ENCODE measurements around the gene BPTF. TPM values are rescaled to one million over a fixed set of nuclear protein-coding genes. Genes with fewer than 3 reads are reported as not detected.

BPTF gene
- total and polyA plus RNA-seq, 2 of the 13 experiments (the other 11 are each of a cell fraction or from before 2014, with no cell fraction given), result 43.5 to 66.1 TPM

DNA sequence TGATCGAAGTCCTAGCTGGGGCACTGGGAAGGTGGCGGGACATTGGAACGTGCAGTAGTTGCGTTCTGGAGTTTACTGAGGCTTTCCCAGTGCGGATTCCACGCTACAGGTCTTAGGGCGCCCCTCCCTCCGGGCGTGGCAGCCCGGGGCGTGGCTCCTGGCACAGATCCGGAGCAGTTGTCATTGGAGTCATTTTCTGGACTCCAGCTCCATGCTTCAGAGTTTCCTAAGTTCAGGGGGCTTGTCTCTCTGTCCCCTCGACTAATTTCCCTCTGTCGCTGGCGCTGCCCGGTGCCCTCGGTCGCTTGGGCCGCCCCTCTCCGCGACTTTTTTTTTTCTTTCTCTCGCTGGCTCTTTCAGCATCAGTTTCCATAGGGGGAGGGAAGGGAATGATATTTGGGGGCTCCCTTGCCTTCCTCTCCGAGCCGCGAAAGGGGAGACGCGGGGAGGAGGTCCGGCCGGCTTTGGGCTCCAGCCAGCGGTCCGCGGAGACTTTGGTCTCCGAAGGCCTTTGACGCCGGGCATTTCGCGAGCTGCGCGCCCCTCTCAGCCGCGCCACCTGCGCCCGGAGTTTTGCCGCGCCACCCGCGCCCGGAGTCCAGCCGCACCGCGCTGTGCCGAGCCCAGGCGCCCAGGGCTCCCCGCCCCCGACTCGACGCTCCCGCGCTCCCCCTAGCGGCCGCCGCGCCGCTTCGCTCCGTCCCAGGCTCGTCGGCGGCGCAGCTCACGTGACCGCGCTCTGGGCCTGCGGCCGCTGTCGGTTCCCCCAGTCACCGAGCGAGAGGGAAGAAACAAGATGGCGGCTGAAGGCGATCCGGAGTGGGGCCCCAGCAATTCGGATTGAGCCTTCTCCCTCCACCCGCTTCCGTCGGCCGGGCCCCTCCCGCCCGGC lies at the start of gene BPTF (continued):
- TF ChIP-seq, protein P1, sequence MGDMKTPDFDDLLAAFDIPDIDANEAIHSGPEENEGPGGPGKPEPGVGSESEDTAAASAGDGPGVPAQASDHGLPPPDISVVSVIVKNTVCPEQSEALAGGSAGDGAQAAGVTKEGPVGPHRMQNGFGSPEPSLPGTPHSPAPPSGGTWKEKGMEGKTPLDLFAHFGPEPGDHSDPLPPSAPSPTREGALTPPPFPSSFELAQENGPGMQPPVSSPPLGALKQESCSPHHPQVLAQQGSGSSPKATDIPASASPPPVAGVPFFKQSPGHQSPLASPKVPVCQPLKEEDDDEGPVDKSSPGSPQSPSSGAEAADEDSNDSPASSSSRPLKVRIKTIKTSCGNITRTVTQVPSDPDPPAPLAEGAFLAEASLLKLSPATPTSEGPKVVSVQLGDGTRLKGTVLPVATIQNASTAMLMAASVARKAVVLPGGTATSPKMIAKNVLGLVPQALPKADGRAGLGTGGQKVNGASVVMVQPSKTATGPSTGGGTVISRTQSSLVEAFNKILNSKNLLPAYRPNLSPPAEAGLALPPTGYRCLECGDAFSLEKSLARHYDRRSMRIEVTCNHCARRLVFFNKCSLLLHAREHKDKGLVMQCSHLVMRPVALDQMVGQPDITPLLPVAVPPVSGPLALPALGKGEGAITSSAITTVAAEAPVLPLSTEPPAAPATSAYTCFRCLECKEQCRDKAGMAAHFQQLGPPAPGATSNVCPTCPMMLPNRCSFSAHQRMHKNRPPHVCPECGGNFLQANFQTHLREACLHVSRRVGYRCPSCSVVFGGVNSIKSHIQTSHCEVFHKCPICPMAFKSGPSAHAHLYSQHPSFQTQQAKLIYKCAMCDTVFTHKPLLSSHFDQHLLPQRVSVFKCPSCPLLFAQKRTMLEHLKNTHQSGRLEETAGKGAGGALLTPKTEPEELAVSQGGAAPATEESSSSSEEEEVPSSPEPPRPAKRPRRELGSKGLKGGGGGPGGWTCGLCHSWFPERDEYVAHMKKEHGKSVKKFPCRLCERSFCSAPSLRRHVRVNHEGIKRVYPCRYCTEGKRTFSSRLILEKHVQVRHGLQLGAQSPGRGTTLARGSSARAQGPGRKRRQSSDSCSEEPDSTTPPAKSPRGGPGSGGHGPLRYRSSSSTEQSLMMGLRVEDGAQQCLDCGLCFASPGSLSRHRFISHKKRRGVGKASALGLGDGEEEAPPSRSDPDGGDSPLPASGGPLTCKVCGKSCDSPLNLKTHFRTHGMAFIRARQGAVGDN (CRISPR knock-in tag; IDR thresholded peaks at IDR 0.05), result peak; percentile 89
- TF ChIP-seq, protein P2, sequence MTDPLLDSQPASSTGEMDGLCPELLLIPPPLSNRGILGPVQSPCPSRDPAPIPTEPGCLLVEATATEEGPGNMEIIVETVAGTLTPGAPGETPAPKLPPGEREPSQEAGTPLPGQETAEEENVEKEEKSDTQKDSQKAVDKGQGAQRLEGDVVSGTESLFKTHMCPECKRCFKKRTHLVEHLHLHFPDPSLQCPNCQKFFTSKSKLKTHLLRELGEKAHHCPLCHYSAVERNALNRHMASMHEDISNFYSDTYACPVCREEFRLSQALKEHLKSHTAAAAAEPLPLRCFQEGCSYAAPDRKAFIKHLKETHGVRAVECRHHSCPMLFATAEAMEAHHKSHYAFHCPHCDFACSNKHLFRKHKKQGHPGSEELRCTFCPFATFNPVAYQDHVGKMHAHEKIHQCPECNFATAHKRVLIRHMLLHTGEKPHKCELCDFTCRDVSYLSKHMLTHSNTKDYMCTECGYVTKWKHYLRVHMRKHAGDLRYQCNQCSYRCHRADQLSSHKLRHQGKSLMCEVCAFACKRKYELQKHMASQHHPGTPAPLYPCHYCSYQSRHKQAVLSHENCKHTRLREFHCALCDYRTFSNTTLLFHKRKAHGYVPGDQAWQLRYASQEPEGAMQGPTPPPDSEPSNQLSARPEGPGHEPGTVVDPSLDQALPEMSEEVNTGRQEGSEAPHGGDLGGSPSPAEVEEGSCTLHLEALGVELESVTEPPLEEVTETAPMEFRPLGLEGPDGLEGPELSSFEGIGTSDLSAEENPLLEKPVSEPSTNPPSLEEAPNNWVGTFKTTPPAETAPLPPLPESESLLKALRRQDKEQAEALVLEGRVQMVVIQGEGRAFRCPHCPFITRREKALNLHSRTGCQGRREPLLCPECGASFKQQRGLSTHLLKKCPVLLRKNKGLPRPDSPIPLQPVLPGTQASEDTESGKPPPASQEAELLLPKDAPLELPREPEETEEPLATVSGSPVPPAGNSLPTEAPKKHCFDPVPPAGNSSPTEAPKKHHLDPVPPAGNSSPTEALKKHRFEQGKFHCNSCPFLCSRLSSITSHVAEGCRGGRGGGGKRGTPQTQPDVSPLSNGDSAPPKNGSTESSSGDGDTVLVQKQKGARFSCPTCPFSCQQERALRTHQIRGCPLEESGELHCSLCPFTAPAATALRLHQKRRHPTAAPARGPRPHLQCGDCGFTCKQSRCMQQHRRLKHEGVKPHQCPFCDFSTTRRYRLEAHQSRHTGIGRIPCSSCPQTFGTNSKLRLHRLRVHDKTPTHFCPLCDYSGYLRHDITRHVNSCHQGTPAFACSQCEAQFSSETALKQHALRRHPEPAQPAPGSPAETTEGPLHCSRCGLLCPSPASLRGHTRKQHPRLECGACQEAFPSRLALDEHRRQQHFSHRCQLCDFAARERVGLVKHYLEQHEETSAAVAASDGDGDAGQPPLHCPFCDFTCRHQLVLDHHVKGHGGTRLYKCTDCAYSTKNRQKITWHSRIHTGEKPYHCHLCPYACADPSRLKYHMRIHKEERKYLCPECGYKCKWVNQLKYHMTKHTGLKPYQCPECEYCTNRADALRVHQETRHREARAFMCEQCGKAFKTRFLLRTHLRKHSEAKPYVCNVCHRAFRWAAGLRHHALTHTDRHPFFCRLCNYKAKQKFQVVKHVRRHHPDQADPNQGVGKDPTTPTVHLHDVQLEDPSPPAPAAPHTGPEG (CRISPR knock-in tag; IDR thresholded peaks at IDR 0.05), result peak; percentile 81
- TF ChIP-seq ZSCAN29 (CRISPR knock-in tag; conservative IDR thresholded peaks at IDR 0.05), result peak; percentile 97
- TF ChIP-seq ZNF274 (CRISPR knock-in tag; IDR thresholded peaks at IDR 0.05), result no peak
- TF ChIP-seq PHF20 (CRISPR knock-in tag; IDR thresholded peaks at IDR 0.05), result peak; percentile 74
- TF ChIP-seq ARHGAP35 (CRISPR knock-in tag; IDR thresholded peaks at IDR 0.05; ENCODE audit: borderline replicate concordance), result peak; percentile 50; the same call in 1 of the 2 replicates
- TF ChIP-seq, protein P3, sequence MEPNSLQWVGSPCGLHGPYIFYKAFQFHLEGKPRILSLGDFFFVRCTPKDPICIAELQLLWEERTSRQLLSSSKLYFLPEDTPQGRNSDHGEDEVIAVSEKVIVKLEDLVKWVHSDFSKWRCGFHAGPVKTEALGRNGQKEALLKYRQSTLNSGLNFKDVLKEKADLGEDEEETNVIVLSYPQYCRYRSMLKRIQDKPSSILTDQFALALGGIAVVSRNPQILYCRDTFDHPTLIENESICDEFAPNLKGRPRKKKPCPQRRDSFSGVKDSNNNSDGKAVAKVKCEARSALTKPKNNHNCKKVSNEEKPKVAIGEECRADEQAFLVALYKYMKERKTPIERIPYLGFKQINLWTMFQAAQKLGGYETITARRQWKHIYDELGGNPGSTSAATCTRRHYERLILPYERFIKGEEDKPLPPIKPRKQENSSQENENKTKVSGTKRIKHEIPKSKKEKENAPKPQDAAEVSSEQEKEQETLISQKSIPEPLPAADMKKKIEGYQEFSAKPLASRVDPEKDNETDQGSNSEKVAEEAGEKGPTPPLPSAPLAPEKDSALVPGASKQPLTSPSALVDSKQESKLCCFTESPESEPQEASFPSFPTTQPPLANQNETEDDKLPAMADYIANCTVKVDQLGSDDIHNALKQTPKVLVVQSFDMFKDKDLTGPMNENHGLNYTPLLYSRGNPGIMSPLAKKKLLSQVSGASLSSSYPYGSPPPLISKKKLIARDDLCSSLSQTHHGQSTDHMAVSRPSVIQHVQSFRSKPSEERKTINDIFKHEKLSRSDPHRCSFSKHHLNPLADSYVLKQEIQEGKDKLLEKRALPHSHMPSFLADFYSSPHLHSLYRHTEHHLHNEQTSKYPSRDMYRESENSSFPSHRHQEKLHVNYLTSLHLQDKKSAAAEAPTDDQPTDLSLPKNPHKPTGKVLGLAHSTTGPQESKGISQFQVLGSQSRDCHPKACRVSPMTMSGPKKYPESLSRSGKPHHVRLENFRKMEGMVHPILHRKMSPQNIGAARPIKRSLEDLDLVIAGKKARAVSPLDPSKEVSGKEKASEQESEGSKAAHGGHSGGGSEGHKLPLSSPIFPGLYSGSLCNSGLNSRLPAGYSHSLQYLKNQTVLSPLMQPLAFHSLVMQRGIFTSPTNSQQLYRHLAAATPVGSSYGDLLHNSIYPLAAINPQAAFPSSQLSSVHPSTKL (CRISPR knock-in tag; IDR thresholded peaks at IDR 0.05), result peak; percentile 67
- peak; percentile 80; the same call in 1 of the 3 replicates for TF ChIP-seq MXI1 (IDR thresholded peaks at IDR 0.05; ENCODE audit: borderline replicate concordance, low read depth, low read length)
- no peak; the same call in 1 of the 2 replicates for TF ChIP-seq IRX3 (CRISPR knock-in tag; IDR thresholded peaks at IDR 0.05; ENCODE audit: borderline replicate concordance, low read depth)
- TF ChIP-seq AHR (CRISPR knock-in tag; IDR thresholded peaks at IDR 0.05), result peak; percentile 85; the same call in 1 of the 2 replicates
- TF ChIP-seq KLF11 (CRISPR knock-in tag; IDR thresholded peaks at IDR 0.05), result peak; percentile 41; the same call in 1 of the 2 replicates
- TF ChIP-seq, protein P4, sequence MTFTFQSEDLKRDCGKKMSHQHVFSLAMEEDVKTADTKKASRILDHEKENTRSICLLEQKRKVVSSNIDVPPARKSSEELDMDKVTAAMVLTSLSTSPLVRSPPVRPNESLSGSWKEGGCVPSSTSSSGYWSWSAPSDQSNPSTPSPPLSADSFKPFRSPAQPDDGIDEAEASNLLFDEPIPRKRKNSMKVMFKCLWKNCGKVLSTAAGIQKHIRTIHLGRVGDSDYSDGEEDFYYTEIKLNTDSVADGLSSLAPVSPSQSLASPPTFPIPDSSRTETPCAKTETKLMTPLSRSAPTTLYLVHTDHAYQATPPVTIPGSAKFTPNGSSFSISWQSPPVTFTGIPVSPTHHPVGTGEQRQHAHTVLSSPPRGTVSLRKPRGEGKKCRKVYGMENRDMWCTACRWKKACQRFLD (CRISPR knock-in tag; IDR thresholded peaks at IDR 0.05; ENCODE audit: borderline replicate concordance), result no peak

All from HepG2 (cell line).